ENCODE data around the gene EVI5L. TPM values are rescaled to one million over a fixed set of nuclear protein-coding genes. Genes with fewer than 3 reads are reported as not detected.

Gene EVI5L
- total and polyA plus RNA-seq, 2 of the 13 experiments (the other 11 are each of a cell fraction or from before 2014, with no cell fraction given): 1.7 to 2.4 TPM

DNA sequence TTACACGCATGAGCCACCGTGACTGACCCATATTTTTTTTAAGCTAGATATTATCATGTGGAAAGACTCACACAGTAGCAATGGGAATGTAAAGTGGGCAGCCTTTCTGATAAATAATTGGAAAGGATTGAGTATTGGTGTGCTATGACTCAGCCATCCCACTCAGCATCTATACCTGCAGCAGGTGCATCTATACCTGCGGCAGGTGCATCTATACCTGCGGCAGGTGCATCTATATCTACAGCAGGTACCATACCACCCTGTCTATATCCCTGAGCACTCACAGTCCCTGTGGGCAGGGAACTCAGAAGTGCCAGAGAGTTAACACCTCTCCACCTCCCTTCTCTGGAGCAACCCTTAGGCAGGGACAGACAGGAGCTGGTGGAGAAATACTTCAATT is 53.1 kb downstream of the EVI5L start:
- Histone ChIP-seq H3K27me3 (ENCODE audit: control insufficient read depth in 1 of 2, insufficient read depth in 2 of 2, low read length in 2 of 2) (no peaks in the 10 kb centered on the region; a peak in 1 of 5 replicates), H4K20me1 (ENCODE audit: insufficient read depth, low read length) (no peaks in the 10 kb centered on the region), H3K9ac (ENCODE audit: insufficient read depth, low read depth, low read length) (no peak overlapping the region), H3K9me3 (ENCODE audit: low read length) (no peaks in the 10 kb centered on the region), H3K79me2 (ENCODE audit: insufficient read depth, low read length) (no peaks in the 10 kb centered on the region), H3K4me2 (ENCODE audit: low read depth, low read length) (no peak overlapping the region), H3K27ac (ENCODE audit: extremely low read length, insufficient read depth, low read length) (no peak overlapping the region), H3K36me3 (replicated peaks in 1 of 2; ENCODE audit: control insufficient read depth in 1 of 2, insufficient read depth in 2 of 2, low read length in 2 of 2) (no peaks in the 10 kb centered on the region), H3K4me3 (replicated peaks in 1 of 3; ENCODE audit: insufficient read depth in 1 of 3, low read depth in 2 of 3, low read length in 3 of 3) (no peak overlapping the region), H2AFZ (ENCODE audit: low read length) (no peak overlapping the region), H3K4me1 (ENCODE audit: insufficient read depth, low read length) (peaks cover 34% of the 10 kb centered on the region)
- intact Hi-C loops (cut with micrococcal nuclease; ENCODE audit: unreplicated experiment): no loop called here
- TF ChIP-seq ZEB1 (IDR thresholded peaks at IDR 0.05; ENCODE audit: insufficient replicate concordance, low read depth): peak; percentile 88
- TF ChIP-seq MZF1 (CRISPR knock-in tag; IDR thresholded peaks at IDR 0.05; ENCODE audit: borderline replicate concordance): no peak
- ChIA-PET POLR2A (interaction anchor here (0.7 kb wide), 1 partner anchor 379 kb away, joined by 3 read pairs; no protein-coding TSS in a partner anchor), CTCF (ENCODE audit: low intra/inter-chr PET ratio, low total read pairs) (no interaction called here)
- in situ Hi-C loops (cut with HindIII; ENCODE audit: extremely low pct_ligation_motif_present, low pct_unique_long_range_greater_than_20kb): no loop called here
- no TSS peak for BruUV-seq (replicated peaks)
- DNase-seq (ENCODE audit: low spot score) (no peak), FAIRE-seq (no peak), ATAC-seq (no peak)
- WGBS (ENCODE audit: low lambda C conversion rate): 40% methylated on average over 4 of the region's 4 CpGs

DNA sequence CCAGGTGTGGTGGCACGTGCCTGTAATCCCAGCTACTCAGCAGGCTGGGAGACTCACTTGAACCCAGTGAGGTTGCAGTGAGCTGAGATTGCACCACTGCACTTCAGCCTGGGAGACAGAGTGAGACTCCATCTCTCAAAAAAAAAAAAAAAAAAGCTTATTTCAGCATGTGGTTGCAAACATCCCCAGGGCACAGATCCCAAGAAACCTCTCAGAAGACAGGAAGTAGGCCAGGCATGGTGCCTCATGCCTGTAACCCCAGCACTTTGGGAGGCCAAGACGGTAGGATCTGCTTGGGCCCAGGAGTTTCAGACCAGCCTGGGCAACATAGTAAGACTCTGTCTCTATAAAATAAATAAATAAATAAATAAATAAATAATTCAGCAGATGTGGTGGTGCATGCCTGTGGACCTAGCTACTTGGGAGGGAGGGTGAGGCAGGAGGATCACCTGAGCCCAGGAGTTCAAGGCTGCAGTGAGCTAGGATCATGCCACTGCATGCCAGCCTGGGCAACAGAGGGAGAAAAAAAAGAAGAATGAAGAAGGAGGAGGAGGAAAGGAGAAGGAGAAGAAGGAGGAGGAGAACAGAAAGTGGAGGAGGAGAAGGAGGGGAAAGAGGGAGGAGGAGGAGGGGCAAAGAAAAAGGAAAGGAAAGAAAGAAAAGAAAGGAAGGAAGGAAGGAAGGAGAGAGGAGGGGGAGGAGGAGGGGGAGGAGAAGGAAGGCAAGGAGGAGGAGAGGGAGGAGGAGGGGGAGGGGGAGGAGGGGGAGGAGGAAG is 54.0 kb downstream of the EVI5L start:
- Histone ChIP-seq H3K79me2 (ENCODE audit: insufficient read depth, low read length) (peaks cover 3% of the 10 kb centered on the region), H3K9ac (ENCODE audit: insufficient read depth, low read depth, low read length) (no peak overlapping the region), H3K27ac (ENCODE audit: extremely low read length, insufficient read depth, low read length) (no peak overlapping the region), H3K4me1 (ENCODE audit: insufficient read depth, low read length) (peaks cover 32% of the 10 kb centered on the region), H3K9me3 (ENCODE audit: low read length) (no peaks in the 10 kb centered on the region), H3K36me3 (replicated peaks in 1 of 2; ENCODE audit: control insufficient read depth in 1 of 2, insufficient read depth in 2 of 2, low read length in 2 of 2) (no peaks in the 10 kb centered on the region), H3K27me3 (ENCODE audit: control insufficient read depth in 1 of 2, insufficient read depth in 2 of 2, low read length in 2 of 2) (no peaks in the 10 kb centered on the region; a peak in 1 of 5 replicates), H3K4me3 (replicated peaks in 1 of 3; ENCODE audit: insufficient read depth in 1 of 3, low read depth in 2 of 3, low read length in 3 of 3) (no peak overlapping the region), H2AFZ (ENCODE audit: low read length) (no peak overlapping the region), H4K20me1 (ENCODE audit: insufficient read depth, low read length) (no peaks in the 10 kb centered on the region), H3K4me2 (ENCODE audit: low read depth, low read length) (no peak overlapping the region)
- no peak for FAIRE-seq
- whole genome bisulfite sequencing (ENCODE audit: low lambda C conversion rate): 21% methylated on average over 2 of the region's 2 CpGs
- no peak for DNase-seq (ENCODE audit: low spot score)
- BruUV-seq (replicated peaks): no TSS peak
- CTCF ChIA-PET (ENCODE audit: low intra/inter-chr PET ratio, low total read pairs): no interaction called here
- POLR2A ChIA-PET: no interaction called here
- ATAC-seq: no peak
- intact Hi-C loops (cut with micrococcal nuclease; ENCODE audit: unreplicated experiment) (no loop called here), in situ Hi-C loops (cut with HindIII; ENCODE audit: extremely low pct_ligation_motif_present, low pct_unique_long_range_greater_than_20kb) (no loop called here)
- TF ChIP-seq ZNF282 (IDR thresholded peaks at IDR 0.05; ENCODE audit: partially characterized antibody): no peak
- TF ChIP-seq, protein P1, sequence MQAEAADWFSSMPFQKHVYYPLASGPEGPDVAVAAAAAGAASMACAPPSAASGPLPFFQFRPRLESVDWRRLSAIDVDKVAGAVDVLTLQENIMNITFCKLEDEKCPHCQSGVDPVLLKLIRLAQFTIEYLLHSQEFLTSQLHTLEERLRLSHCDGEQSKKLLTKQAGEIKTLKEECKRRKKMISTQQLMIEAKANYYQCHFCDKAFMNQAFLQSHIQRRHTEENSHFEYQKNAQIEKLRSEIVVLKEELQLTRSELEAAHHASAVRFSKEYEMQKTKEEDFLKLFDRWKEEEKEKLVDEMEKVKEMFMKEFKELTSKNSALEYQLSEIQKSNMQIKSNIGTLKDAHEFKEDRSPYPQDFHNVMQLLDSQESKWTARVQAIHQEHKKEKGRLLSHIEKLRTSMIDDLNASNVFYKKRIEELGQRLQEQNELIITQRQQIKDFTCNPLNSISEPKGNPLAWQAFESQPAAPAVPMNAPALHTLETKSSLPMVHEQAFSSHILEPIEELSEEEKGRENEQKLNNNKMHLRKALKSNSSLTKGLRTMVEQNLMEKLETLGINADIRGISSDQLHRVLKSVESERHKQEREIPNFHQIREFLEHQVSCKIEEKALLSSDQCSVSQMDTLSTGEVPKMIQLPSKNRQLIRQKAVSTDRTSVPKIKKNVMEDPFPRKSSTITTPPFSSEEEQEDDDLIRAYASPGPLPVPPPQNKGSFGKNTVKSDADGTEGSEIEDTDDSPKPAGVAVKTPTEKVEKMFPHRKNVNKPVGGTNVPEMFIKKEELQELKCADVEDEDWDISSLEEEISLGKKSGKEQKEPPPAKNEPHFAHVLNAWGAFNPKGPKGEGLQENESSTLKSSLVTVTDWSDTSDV (CRISPR knock-in tag; IDR thresholded peaks at IDR 0.05): no peak
- no peak for TF ChIP-seq MAF1 (CRISPR knock-in tag; IDR thresholded peaks at IDR 0.05; ENCODE audit: borderline replicate concordance)
- TF ChIP-seq, protein P2, sequence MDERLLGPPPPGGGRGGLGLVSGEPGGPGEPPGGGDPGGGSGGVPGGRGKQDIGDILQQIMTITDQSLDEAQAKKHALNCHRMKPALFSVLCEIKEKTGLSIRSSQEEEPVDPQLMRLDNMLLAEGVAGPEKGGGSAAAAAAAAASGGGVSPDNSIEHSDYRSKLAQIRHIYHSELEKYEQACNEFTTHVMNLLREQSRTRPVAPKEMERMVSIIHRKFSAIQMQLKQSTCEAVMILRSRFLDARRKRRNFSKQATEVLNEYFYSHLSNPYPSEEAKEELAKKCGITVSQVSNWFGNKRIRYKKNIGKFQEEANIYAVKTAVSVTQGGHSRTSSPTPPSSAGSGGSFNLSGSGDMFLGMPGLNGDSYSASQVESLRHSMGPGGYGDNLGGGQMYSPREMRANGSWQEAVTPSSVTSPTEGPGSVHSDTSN (CRISPR knock-in tag; IDR thresholded peaks at IDR 0.05): no peak
- TF ChIP-seq, protein P3, sequence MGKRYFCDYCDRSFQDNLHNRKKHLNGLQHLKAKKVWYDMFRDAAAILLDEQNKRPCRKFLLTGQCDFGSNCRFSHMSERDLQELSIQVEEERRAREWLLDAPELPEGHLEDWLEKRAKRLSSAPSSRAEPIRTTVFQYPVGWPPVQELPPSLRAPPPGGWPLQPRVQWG (CRISPR knock-in tag; IDR thresholded peaks at IDR 0.05; ENCODE audit: borderline replicate concordance, low read depth): no peak
- TF ChIP-seq ZFAT (CRISPR knock-in tag; conservative IDR thresholded peaks at IDR 0.05): no peak
- TF ChIP-seq MBNL3 (CRISPR knock-in tag; conservative IDR thresholded peaks at IDR 0.05): no peak
- TF ChIP-seq KDM6A (CRISPR knock-in tag; IDR thresholded peaks at IDR 0.05; ENCODE audit: low read depth): no peak
- TF ChIP-seq, protein P4, sequence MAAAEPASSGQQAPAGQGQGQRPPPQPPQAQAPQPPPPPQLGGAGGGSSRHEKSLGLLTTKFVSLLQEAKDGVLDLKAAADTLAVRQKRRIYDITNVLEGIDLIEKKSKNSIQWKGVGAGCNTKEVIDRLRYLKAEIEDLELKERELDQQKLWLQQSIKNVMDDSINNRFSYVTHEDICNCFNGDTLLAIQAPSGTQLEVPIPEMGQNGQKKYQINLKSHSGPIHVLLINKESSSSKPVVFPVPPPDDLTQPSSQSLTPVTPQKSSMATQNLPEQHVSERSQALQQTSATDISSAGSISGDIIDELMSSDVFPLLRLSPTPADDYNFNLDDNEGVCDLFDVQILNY (CRISPR knock-in tag; conservative IDR thresholded peaks at IDR 0.05): no peak
